Fibroblast of the aortic adventitia (primary cell): ENCODE results near the gene TWIST2. TPM values are rescaled to one million over a fixed set of nuclear protein-coding genes. Genes with fewer than 3 reads are reported as not detected.

ENCODE experiments used
- DNase-seq: peaks from one replicate; pipeline ENCODE4 v3.0.0-alpha.2; 2010; ENCODE audit warnings: low read depth
- H3K4me3 ChIP-seq: 2 replicates; pipeline ENCODE4 v1.5.1; 2011; ENCODE audit warnings: low read depth, mild to moderate bottlenecking, control low read depth, low read length, moderate library complexity
- total RNA-seq: library from RNA; depleted of rRNA; stranded (reverse); fragments of >200 nt; gene quantifications from 2 replicates; pipeline ENCODE4 v1.2.3, GENCODE V29; 2012; ENCODE audit warnings: low replicate concordance
- TF ChIP-seq, protein P1 (sequence below): IDR thresholded peaks from 2 replicates; pipeline ENCODE4 v1.5.1; 2011; ENCODE audit warnings: mild to moderate bottlenecking, low read length, control low read depth, inconsistent platforms; ENCODE audit not compliant: insufficient read depth

TWIST2 gene
- total RNA-seq, 1 donor, result 64.1 TPM

DNA sequence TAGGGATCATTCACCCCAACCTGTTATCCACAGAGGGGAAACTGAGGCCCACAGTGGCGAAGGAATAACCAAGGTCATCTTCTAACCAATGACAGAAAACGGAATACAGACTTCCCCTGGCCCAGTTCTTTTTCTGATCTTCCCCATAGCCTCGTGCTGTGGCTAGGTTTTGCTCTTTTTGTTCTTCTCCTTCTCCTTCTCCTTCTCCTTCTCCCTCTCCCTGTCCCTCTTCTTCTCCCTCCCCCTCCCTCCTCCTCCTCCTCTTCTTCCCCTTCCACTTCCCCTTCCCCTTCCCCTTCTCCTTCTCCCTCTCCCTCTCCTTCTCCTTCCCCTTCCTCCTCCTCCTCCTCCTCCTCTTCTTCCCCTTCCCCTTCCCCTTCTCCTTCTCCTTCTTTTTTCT is 12.9 kb upstream of the TWIST2 start:
- TF ChIP-seq, protein P1, sequence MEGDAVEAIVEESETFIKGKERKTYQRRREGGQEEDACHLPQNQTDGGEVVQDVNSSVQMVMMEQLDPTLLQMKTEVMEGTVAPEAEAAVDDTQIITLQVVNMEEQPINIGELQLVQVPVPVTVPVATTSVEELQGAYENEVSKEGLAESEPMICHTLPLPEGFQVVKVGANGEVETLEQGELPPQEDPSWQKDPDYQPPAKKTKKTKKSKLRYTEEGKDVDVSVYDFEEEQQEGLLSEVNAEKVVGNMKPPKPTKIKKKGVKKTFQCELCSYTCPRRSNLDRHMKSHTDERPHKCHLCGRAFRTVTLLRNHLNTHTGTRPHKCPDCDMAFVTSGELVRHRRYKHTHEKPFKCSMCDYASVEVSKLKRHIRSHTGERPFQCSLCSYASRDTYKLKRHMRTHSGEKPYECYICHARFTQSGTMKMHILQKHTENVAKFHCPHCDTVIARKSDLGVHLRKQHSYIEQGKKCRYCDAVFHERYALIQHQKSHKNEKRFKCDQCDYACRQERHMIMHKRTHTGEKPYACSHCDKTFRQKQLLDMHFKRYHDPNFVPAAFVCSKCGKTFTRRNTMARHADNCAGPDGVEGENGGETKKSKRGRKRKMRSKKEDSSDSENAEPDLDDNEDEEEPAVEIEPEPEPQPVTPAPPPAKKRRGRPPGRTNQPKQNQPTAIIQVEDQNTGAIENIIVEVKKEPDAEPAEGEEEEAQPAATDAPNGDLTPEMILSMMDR, result no peak
- H3K4me3 ChIP-seq, result no peak overlapping the region
- DNase-seq, result no peak

DNA sequence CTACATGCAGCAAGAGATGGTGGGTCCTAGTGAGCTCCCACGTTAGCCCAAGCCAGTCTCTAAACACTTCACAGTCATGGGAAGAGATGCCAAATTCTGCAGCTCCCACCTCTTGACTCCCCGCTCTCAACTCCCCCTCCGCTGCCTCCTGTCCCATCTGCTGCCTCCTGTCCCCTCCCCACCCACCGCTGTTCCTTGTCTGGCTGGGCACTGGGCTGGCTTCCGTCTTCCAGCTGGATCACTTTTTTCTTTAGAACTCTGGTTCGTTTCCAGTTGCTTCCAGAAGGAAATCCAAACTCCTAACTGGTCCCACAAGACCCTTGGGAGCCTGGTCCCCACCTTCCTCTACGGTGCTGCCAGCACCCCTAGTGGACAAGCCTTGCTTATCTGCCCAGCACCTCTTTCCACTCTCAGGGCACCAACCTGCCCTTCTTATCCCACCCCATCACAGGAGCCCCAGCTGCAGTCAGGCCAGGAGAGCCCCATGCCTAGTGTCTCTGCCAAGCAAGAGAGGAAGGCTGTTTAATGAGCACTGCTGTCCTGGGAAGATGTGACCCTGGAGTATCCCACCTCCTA is 12.1 kb upstream of the TWIST2 start:
- no peak overlapping the region for H3K4me3 ChIP-seq
- DNase-seq, result no peak
- TF ChIP-seq, protein P1, result no peak

DNA sequence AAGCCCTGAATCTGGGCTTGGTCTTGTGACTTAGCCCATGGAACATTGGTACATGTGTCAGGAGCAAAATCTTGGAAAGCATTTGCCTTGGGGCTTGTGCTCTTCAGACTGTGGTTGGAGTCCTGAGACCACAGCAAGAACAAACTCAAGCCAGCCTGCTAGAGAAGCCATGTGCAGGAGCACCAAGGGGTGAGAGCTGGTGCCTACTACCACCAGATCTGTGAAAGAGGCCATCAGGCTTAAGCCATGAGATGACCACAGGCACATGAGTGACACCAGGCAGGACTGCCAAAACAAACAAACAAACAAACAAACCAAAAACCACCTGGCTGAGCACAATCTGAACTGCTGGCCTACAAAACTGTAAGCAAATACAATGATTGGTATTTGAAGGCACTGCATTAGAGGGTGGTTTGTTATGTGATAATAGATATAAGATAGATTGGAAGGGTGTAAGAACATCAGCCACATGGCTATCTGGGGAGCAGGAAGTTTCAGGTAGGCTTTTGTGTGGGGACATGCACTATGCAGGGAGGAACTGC is 9.0 kb upstream of the TWIST2 start:
- no peak for DNase-seq
- H3K4me3 ChIP-seq, result no peak overlapping the region
- TF ChIP-seq, protein P1, result no peak

DNA sequence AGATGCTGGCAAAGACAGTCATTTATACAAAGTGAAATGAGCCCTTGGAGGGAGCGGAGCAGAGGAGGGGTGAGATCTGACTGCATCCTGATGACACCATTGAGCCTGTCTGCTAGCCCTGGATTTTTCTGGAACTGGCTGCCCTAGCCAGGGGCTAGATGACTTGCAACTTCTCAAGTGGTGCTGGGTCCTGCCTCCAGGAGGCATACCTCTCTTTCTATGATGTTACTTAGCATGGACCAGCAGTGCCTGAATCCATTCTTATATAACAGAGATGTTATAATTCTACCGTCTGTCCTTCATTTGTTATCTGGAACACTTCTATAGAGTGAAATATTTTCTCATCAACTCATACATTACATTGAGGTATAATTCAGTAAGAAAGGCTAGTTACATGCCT is 8.5 kb upstream of the TWIST2 start:
- TF ChIP-seq, protein P1, result no peak
- no peak for DNase-seq
- H3K4me3 ChIP-seq, result no peak overlapping the region

DNA sequence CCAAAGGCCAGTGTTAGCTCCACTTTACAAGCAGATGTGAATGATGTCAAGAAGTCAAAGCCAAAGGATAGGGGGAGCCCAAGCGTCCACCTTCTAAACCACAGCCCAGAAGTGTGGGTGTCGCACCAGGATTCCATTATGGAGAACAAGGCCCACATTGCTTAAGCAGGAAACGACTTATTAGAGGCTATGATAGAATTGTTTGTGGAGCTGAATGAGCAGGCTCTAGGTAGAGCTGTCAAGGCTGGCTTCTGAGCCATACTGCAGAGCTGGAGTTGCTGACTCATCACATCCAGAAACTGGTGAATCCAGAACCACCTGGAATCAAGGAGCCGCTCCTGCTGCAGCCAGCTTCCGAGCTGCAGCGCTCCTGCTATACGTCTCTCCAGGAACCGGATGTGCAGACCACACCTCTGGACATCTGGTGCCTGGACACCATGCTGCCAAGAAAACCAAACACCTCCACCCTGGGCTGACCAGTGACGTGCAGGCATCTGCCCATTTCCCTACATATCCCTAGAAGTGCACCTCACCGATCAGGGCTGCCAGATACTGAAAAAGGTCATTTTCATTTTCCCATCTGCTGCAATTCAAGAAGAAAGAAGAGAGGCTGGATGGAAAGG is 6.2 kb upstream of the TWIST2 start:
- TF ChIP-seq, protein P1, result no peak
- no peak for DNase-seq
- H3K4me3 ChIP-seq, result no peak overlapping the region

DNA sequence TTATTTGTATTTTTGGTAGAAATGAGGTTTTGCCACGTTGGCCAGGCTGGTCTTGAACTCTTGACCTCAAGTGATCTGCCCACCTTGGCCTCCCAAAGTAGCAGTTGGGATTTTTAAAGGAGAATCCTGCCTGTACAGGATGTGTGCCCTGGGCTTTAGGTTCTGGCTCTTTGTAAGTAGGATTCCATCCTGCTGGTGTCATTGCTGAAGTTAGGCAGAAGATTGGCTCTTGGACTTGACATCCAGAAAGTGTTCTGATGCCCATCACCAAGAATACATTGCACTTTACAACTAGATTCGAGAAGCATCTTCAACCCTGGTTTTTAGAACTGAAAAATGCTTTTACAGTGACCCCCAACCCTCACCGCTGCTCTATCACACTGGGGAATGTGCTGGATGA is 4.4 kb upstream of the TWIST2 start:
- DNase-seq, result no peak
- no peak overlapping the region for H3K4me3 ChIP-seq

More for the DNA sequence above, 4.4 kb upstream of the TWIST2 start:
- TF ChIP-seq, protein P1, result no peak
